ENCODE results near the gene TMIGD1.

TMIGD1 gene

GRCh38 chr17:30279156-30279555 lies 54.7 kb downstream of the TMIGD1 start:
- no peak for DNase-seq

DNA sequence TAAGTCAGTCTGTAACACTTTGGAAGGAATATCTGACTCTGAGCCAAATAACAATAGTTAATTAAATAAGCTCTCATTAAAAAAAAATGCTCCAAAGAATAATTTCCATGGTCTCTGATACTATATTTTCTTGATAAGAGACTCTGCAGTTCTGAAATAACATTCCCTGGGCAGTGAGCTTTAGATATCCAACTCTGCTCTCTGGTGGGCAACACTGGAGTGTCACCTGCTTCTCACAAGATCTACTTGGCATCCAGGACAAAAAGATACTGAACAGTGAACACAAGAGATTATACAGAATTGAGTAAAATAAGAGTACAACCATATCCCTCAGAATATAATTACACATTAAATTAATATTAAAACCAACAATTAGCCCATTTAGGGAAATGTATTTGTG lies 55.8 kb downstream of the TMIGD1 start:
- DNase-seq, result no peak

- DNase-seq, result no peak
These were observed 57.9 kb downstream of the TMIGD1 start for GRCh38 chr17:30275911-30276310.

- no peak for DNase-seq
These were observed 59.0 kb downstream of the TMIGD1 start for GRCh38 chr17:30274887-30275286.

- no peak for DNase-seq
These were observed 60.5 kb downstream of the TMIGD1 start for GRCh38 chr17:30273373-30273772.

DNA sequence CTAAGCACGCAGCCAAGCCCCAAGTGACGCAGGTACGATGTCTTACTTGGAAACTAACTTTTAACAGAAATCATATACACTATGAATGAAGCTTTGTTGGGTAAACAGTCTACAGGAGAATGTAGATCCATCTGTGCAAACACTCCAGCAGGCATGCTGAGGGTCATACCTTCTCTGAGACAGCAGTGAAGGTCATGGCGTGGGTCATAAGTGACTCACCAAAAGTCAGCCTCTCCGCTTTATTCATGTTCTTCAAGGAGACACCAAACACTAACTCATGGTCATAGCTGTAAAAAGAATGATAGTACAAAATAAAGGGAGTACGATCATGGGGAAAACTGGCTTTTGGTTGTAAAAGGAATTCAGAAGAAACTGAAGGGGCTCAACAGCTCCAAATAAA lies 62.8 kb downstream of the TMIGD1 start:
- no peak for DNase-seq

- DNase-seq, result no peak
These were observed 66.2 kb downstream of the TMIGD1 start for GRCh38 chr17:30267625-30268024.
